HG02885 (cell line): Measurements from ENCODE around the gene INPP1.
"Not testable (repeated sequence)": the region's sequence is repeated elsewhere in the genome, so short reads cannot be mapped to it uniquely, and the experiment has no call there.

Source experiments
- ATAC-seq: cut with Tn5 transposase; IDR thresholded peaks from one replicate; pipeline ENCODE4 v1.9.1; 2021; ENCODE audit warnings: mild to moderate bottlenecking; ENCODE audit not compliant: unreplicated experiment, poor library complexity

Gene INPP1

GRCh38 chr2:190328573-190329147 lies 14.7 kb upstream of the INPP1 start:
- ATAC-seq = no peak

- ATAC-seq = no peak
Observed at GRCh38 chr2:190333395-190333794, 10.0 kb upstream of the INPP1 start.

GRCh38 chr2:190333928-190334327 lies 9.5 kb upstream of the INPP1 start:
- no peak for ATAC-seq

- ATAC-seq = no peak
Observed at GRCh38 chr2:190334479-190335224, 8.7 kb upstream of the INPP1 start.

GRCh38 chr2:190335225-190335559 lies 8.2 kb upstream of the INPP1 start:
- no peak for ATAC-seq

GRCh38 chr2:190335584-190335983 lies 7.8 kb upstream of the INPP1 start:
- not testable (repeated sequence) for ATAC-seq

GRCh38 chr2:190336420-190336819 lies 7.0 kb upstream of the INPP1 start:
- ATAC-seq = no peak

GRCh38 chr2:190338453-190338852 lies 4.9 kb upstream of the INPP1 start:
- no peak for ATAC-seq

GRCh38 chr2:190339394-190339793 lies 4.0 kb upstream of the INPP1 start:
- ATAC-seq = no peak

GRCh38 chr2:190340369-190340768 lies 3.0 kb upstream of the INPP1 start:
- ATAC-seq = no peak

GRCh38 chr2:190342611-190343010 lies 778 bp upstream of the INPP1 start:
- ATAC-seq = no peak

- ATAC-seq = no peak
Observed at GRCh38 chr2:190343089-190343535, 277 bp upstream of the INPP1 start.

GRCh38 chr2:190344276-190344827 lies 963 bp downstream of the INPP1 start:
- ATAC-seq = peak; percentile 79

- ATAC-seq = no peak
Observed at GRCh38 chr2:190350371-190350770, 7.0 kb downstream of the INPP1 start.

GRCh38 chr2:190351955-190352354 lies 8.6 kb downstream of the INPP1 start:
- ATAC-seq = no peak

GRCh38 chr2:190352668-190353536 lies 9.5 kb downstream of the INPP1 start:
- ATAC-seq = no peak

- ATAC-seq = no peak
Observed at GRCh38 chr2:190353537-190353899, 10.1 kb downstream of the INPP1 start.

- ATAC-seq = no peak
Observed at GRCh38 chr2:190354003-190354690, 10.8 kb downstream of the INPP1 start.

GRCh38 chr2:190355968-190356644 lies 12.7 kb downstream of the INPP1 start:
- no peak for ATAC-seq

GRCh38 chr2:190357600-190357999 lies 14.2 kb downstream of the INPP1 start:
- ATAC-seq = no peak
